ENCODE results near the gene PRKCE. TPM values are rescaled to one million over a fixed set of nuclear protein-coding genes. Genes with fewer than 3 reads are reported as not detected.

The PRKCE gene
- total RNA-seq, 1 donor from 2014 or later: 11.7 TPM

DNA sequence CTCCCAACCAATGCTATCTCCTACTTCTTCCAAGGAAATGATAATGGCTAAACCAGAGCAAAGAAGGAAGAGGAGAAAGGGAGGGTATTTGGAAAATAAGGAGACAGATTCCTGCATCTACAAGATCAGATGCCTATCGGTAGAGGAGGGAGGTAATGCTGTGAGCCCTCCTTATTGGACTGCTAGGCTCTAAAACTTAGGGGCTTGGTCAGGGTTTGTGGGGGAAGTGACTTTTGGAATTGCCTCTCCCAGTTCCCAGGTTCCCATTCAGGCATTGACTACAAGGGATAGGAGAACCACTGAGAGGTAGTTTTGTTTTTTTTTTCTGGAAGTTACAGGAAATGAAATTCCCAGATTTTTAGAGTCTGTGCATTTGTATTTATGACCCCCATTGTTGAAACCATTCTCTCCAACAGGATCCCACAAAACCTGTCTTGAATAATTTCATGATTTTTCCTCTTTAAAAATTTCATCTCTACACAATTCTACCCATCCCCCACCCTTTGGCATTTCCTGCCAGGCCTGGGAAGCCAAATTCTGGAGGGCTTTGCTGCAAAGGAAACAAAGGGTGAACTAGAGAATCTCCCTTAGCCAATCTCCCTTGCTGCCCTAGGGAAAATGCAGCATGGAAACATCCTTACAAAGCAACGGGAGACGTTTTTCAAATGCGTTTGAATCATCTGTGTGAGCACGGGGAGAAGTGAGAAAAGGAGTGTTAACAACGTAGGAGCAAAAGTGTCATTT is 363.6 kb downstream of the PRKCE start:
- Mint-ChIP-seq H3K27ac (no peak overlapping the region), H3K36me3 (ENCODE audit: low read depth) (peaks cover 6% of the 10 kb centered on the region), H3K27me3 (ENCODE audit: insufficient read depth) (no peaks in the 10 kb centered on the region), H3K9me3 (no peaks in the 10 kb centered on the region), H3K4me3 (no peak overlapping the region), H3K4me1 (ENCODE audit: low read depth) (peaks cover 34% of the 10 kb centered on the region)
- intact Hi-C loops (cut with micrococcal nuclease): no loop called here
- no peak for DNase-seq (ENCODE audit: low spot score)

DNA sequence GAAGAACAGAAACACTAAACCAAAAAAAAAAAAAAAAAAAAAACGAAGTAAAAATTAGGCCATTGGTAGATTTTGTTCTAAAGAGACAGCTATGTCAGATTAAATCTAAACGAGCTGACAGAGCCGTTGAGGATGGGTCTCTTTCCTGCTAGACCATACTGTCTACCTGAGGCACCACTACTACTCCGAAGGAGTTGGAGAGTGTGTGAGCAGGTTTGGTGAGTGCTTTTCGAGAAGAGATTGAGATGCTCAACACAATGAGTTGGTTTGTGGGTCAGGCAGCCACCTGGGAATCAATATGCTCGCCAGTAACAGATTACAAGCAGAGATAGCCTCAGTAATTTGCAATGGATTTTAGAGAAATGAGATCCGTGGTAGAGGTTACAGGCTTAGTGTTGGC is 364.2 kb downstream of the PRKCE start:
- intact Hi-C loops (cut with micrococcal nuclease): no loop called here
- Mint-ChIP-seq H3K4me3 (no peak overlapping the region), H3K27ac (no peak overlapping the region), H3K9me3 (no peaks in the 10 kb centered on the region), H3K27me3 (ENCODE audit: insufficient read depth) (no peaks in the 10 kb centered on the region), H3K36me3 (ENCODE audit: low read depth) (peaks cover 6% of the 10 kb centered on the region), H3K4me1 (ENCODE audit: low read depth) (peaks cover 39% of the 10 kb centered on the region)
- DNase-seq (ENCODE audit: low spot score): no peak

DNA sequence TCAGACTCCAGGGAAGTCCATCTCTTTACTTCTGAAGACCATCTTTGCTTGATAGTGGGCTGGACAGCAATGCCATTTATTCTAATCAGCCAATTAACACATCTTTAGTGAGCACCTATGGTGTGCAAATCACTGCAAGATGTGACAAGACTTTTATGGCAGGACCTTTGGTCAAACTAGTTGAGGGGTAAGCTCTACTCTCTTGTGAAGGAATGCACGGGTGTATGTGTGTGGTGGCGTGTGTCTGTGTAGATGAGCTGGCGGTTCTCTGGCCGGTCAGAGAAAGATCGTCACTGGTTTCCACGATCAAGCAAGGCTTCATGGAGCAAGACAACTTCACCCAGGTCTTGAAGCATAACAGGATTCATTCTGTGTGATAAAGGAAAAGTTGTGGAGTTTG is 364.6 kb downstream of the PRKCE start:
- H3K4me1 Mint-ChIP-seq (ENCODE audit: low read depth): peaks cover 39% of the 10 kb centered on the region
- DNase-seq (ENCODE audit: low spot score): no peak
- no peak overlapping the region for H3K27ac Mint-ChIP-seq
- peaks cover 7% of the 10 kb centered on the region for H3K36me3 Mint-ChIP-seq (ENCODE audit: low read depth)
- intact Hi-C loops (cut with micrococcal nuclease): no loop called here
- H3K4me3 Mint-ChIP-seq: no peak overlapping the region
- no peaks in the 10 kb centered on the region for H3K9me3 Mint-ChIP-seq
- H3K27me3 Mint-ChIP-seq (ENCODE audit: insufficient read depth): no peaks in the 10 kb centered on the region

DNA sequence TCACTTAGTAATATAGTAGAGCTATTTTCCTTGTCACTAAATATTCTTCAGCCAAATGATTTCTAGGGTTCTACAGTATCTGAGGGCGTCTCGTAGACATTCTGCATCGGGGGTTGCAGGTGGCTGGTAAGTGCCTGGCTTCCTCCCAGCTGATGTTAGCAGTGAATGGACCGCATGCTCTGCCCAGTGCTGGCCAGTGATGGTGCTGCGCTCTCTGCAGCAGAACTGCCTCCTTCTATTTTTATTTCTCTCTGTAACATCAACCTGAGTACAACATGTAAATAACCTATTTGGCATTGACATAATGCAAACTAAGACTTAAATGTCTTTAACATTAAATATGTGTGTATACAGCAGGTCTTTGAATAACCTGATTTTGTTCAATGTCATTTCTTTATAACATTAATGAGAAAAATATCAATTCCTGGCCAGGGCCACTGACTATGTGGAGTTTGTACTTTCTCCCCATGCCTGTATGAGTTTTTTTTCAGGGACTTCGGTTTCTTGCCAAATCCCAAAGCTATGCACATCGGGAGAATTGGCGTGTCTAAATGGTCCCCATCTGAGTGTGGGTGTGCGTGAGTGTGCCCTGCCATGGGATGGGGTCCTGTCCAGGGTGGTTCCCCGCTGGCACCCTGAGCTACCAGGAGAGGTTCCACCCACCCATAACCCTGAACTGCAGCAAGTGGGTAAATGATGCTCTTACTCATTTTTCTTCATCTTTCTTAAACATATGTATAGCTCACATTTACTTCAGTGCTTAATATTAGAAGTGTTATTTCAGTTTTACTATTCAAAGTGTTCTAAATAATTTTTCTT is 367.5 kb downstream of the PRKCE start:
- Mint-ChIP-seq H3K27me3 (ENCODE audit: insufficient read depth) (no peaks in the 10 kb centered on the region), H3K4me1 (ENCODE audit: low read depth) (peaks cover 50% of the 10 kb centered on the region), H3K4me3 (peak overlapping the region; percentile 34), H3K36me3 (ENCODE audit: low read depth) (peaks cover 6% of the 10 kb centered on the region), H3K27ac (peak overlapping the region; percentile 75), H3K9me3 (no peaks in the 10 kb centered on the region)
- no peak for DNase-seq (ENCODE audit: low spot score)
- intact Hi-C loops (cut with micrococcal nuclease): loop anchor here (1.0 to 2.0 kb wide), 2 partner anchors 14 to 221 kb away; no protein-coding TSS in a partner anchor

DNA sequence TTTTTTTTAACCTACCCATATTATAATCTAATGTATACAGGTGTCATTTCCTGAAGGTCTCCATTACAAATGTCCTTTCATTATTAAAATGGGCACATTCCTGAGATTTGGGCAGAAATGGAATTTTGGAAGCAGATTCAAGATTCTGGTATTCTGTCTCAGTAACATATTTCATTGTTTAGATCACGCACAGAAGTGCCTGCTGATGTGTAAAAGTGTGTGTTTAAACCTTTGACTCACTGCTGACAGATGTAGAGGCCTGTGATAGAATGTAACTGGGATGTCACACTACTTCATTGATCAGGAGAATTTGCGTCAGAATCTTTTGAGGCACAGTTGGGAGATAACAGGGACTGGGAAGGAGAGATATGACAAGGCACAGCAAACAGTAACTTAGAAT is 368.9 kb downstream of the PRKCE start:
- Mint-ChIP-seq H3K4me1 (ENCODE audit: low read depth) (peaks cover 48% of the 10 kb centered on the region), H3K27me3 (ENCODE audit: insufficient read depth) (no peaks in the 10 kb centered on the region), H3K4me3 (no peak overlapping the region), H3K27ac (peak overlapping the region; percentile 32), H3K9me3 (no peaks in the 10 kb centered on the region), H3K36me3 (ENCODE audit: low read depth) (peaks cover 6% of the 10 kb centered on the region)
- intact Hi-C loops (cut with micrococcal nuclease): no loop called here
- no peak for DNase-seq (ENCODE audit: low spot score)

DNA sequence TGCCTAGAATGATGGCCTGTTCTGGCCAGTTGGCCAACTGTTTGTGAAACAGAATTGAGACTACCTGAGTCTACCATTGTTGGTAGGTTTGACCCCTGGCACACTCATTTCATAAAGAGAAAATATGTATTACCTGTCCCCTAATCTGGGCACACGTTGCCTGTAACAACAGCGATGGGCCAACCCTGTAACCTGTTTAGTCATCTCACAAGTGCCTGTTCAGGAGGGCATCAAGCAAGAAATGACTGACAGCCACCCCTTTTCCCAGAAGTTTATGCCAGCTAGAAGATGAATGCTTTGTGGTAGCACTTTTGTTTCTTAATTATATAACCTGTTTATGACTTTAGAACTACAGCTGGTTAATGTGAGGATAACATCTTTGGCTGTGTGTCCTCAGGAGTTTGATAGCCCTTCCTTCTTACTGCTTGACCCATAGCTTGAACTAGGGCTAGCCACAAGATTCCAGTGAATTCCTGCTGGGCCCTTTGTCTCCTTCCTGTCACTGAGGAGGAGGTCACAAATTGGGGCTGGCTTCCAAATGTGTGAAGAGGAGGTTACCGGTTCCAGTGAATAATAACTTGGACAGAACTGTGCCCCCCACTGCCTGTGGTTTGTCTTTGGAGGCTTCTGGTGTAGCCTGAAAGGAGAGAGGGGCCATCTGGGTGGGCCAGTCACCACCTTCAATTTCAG is 371.8 kb downstream of the PRKCE start:
- Mint-ChIP-seq H3K27ac (no peak overlapping the region), H3K9me3 (no peaks in the 10 kb centered on the region), H3K4me3 (no peak overlapping the region), H3K36me3 (ENCODE audit: low read depth) (peaks cover 1% of the 10 kb centered on the region), H3K4me1 (ENCODE audit: low read depth) (peaks cover 37% of the 10 kb centered on the region), H3K27me3 (ENCODE audit: insufficient read depth) (no peaks in the 10 kb centered on the region)
- DNase-seq (ENCODE audit: low spot score): no peak
- intact Hi-C loops (cut with micrococcal nuclease): no loop called here

DNA sequence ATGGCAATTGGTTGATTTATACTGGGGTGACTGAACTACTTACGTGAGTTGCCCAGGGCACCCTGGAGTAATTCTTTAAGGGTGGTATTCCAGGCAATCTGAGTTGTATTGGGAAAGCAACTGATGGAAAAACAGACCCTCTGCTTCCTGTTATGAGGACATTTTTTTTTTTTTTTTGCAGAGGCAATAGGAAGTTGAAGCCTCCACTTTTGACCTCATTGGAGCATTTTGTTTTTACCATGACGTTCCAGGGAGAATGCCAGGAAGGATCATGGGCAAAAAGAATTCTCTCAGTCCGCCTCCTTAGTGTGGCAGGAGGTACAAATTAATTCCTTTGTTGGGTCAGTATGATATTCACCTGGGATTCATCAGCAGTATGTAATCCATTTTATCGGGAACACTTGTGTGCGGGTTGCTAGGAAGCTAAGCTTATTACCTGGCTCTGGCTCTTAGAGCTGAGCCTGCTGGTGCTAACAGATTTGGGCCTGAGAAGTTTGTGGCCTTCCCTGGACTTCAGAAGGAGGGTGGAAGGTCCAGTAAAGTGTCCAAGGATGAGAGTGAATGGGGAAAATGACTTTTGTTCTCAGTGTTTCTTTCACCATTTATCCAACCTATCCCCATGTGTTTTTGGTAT is 372.8 kb downstream of the PRKCE start:
- intact Hi-C loops (cut with micrococcal nuclease): no loop called here
- H3K27ac Mint-ChIP-seq: no peak overlapping the region
- no peak overlapping the region for H3K4me3 Mint-ChIP-seq
- no peak for DNase-seq (ENCODE audit: low spot score)
- H3K9me3 Mint-ChIP-seq: no peaks in the 10 kb centered on the region
- H3K27me3 Mint-ChIP-seq (ENCODE audit: insufficient read depth): no peaks in the 10 kb centered on the region
- H3K4me1 Mint-ChIP-seq (ENCODE audit: low read depth): peaks cover 29% of the 10 kb centered on the region
- peaks cover 1% of the 10 kb centered on the region for H3K36me3 Mint-ChIP-seq (ENCODE audit: low read depth)

DNA sequence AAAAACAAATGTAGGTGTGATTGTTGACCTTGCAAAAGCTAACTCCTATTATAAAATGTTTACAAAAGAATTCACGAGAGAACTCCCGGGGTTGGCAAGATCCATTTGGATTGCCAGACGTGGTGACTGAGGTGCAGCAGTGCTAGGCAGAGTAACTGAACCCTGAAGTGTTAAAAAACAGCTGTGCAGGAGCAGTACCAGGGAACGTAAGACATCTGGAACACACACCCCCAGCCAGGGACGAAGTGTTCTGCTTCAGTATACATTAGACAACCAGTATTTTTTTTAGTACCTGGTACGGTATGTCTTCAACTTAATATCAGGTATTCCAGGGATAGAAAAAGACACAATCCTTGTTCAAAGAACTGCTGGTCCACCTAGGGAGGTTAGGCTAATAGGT is 373.6 kb downstream of the PRKCE start:
- no peak for DNase-seq (ENCODE audit: low spot score)
- intact Hi-C loops (cut with micrococcal nuclease): no loop called here
- Mint-ChIP-seq H3K27ac (no peak overlapping the region), H3K4me3 (no peak overlapping the region), H3K9me3 (no peaks in the 10 kb centered on the region), H3K4me1 (ENCODE audit: low read depth) (peaks cover 21% of the 10 kb centered on the region), H3K27me3 (ENCODE audit: insufficient read depth) (no peaks in the 10 kb centered on the region), H3K36me3 (ENCODE audit: low read depth) (peaks cover 1% of the 10 kb centered on the region)

DNA sequence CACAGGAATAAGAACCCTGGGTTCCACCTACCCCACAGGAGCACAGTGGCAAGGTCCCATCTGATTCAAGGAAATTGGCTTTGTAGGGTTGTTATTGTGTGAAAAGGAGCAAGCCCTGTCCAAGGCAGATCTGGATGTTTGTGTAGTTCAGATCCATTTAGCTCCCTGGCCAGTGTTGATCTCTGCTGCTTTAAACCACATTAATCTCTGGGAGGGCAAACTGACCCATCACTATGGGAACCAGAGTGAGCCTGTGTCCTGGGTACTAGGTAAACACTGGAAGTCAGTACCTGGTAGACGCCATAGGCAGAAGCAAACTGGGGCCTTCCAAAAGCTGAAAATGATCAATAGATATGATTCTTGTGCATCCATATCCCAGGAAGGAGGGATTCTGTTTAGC is 374.2 kb downstream of the PRKCE start:
- no peak overlapping the region for H3K4me3 Mint-ChIP-seq
- intact Hi-C loops (cut with micrococcal nuclease): no loop called here
- H3K27ac Mint-ChIP-seq: peak overlapping the region; percentile 26
- peaks cover 1% of the 10 kb centered on the region for H3K36me3 Mint-ChIP-seq (ENCODE audit: low read depth)
- H3K4me1 Mint-ChIP-seq (ENCODE audit: low read depth): peaks cover 15% of the 10 kb centered on the region
- no peak for DNase-seq (ENCODE audit: low spot score)
- H3K27me3 Mint-ChIP-seq (ENCODE audit: insufficient read depth): no peaks in the 10 kb centered on the region
- H3K9me3 Mint-ChIP-seq: no peaks in the 10 kb centered on the region

DNA sequence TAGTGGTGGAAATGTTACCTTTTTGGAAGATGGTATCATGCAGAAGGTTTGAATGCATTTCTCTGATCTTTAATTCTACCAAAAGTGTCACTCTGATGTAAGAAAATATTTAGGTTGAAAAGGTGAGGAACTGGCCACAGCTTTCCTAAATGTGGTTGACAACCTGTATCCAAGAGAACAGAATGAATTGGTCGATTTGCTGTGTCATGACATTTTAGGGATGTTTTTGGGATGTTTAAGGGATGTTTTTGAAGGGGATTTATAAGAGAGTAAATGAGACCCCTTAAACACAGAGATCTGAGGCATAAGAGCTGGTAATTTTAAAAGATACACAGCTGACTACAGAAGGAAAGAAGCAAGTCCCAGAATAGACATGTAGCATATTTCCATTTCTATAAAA is 375.0 kb downstream of the PRKCE start:
- intact Hi-C loops (cut with micrococcal nuclease): no loop called here
- no peaks in the 10 kb centered on the region for H3K36me3 Mint-ChIP-seq (ENCODE audit: low read depth)
- no peak overlapping the region for H3K27ac Mint-ChIP-seq
- no peak for DNase-seq (ENCODE audit: low spot score)
- H3K9me3 Mint-ChIP-seq: no peaks in the 10 kb centered on the region
- no peaks in the 10 kb centered on the region for H3K27me3 Mint-ChIP-seq (ENCODE audit: insufficient read depth)
- peaks cover 15% of the 10 kb centered on the region for H3K4me1 Mint-ChIP-seq (ENCODE audit: low read depth)
- no peak overlapping the region for H3K4me3 Mint-ChIP-seq

DNA sequence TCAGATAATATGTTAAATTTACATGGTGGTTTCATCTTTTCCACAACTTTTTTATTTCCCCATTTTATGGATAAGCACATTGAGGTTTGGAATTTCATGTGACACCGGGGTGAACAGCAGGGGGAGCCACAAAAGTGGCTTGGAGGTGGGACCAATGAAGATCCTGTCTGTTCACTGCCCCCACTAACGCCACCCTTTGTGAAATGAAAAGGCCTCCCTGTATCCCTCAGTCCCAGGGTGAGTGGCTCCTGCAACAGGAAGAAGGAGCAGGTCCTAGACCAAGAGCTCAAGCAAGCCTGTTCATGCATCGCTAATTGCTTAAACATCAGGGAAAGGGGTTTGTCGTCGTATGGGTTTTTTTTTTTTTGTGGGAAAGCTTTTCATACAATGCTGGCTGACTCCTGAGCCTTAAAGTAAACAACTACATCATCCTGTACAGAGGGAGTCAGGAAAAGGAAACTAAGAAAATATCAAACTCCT is 377.9 kb downstream of the PRKCE start:
- no peak overlapping the region for H3K4me3 Mint-ChIP-seq
- H3K4me1 Mint-ChIP-seq (ENCODE audit: low read depth): peaks cover 22% of the 10 kb centered on the region
- no peak overlapping the region for H3K27ac Mint-ChIP-seq
- H3K9me3 Mint-ChIP-seq: no peaks in the 10 kb centered on the region
- intact Hi-C loops (cut with micrococcal nuclease): no loop called here
- no peak for DNase-seq (ENCODE audit: low spot score)
- H3K27me3 Mint-ChIP-seq (ENCODE audit: insufficient read depth): no peaks in the 10 kb centered on the region
- no peaks in the 10 kb centered on the region for H3K36me3 Mint-ChIP-seq (ENCODE audit: low read depth)

DNA sequence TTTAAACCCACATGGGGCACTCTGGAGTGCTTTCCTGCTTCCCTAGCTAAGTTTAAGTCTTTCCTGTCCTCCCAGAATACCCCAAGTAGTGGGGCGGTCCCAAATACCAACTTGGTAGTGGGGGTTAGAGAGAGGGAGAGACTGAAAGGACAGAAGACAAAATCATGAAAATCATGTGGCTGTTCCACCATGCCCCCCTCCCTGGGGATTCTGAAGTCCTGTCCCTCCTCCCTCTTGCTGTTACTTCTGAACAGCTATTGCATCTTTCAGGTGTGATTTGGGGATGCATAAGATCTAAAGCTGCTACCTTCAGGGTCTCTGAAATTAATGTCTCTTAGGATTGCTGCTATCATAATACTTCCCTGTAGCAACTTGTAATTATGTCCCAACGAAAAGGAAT is 378.9 kb downstream of the PRKCE start:
- intact Hi-C loops (cut with micrococcal nuclease): no loop called here
- DNase-seq (ENCODE audit: low spot score): no peak
- no peaks in the 10 kb centered on the region for H3K27me3 Mint-ChIP-seq (ENCODE audit: insufficient read depth)
- H3K27ac Mint-ChIP-seq: no peak overlapping the region
- H3K4me1 Mint-ChIP-seq (ENCODE audit: low read depth): peaks cover 22% of the 10 kb centered on the region
- H3K4me3 Mint-ChIP-seq: no peak overlapping the region
- no peaks in the 10 kb centered on the region for H3K9me3 Mint-ChIP-seq
- no peaks in the 10 kb centered on the region for H3K36me3 Mint-ChIP-seq (ENCODE audit: low read depth)

Measured in activated T-helper 1 cell treated with anti-CD3 and anti-CD28 coated beads, Interleukin-12 subunit alpha, Interleukin-12 subunit beta, Interleukin-2, Interleukin-4 antibody, amounts not matched to agents 30 ng/mL and 10 ng/mL and 1 ng/mL, durations not matched to agents 14 hours and 24 hours and 36 hours (primary cell).